SJCRH30 (cell line): Measurements from ENCODE around the gene MROH9. TPM values are rescaled to one million over a fixed set of nuclear protein-coding genes. Genes with fewer than 3 reads are reported as not detected.
A peak's percentile ranks its signal among the peaks of the same experiment; 100 is the strongest.

ENCODE experiments used
- DNase-seq, 2 experiments: peaks; one replicate each; pipeline ENCODE4 v3.0.0-alpha.2; 2015 to 2020
- H3K27ac ChIP-seq: fragments of 250-450 bp; sonication (Bioruptor Pico); 2 replicates; pipeline ENCODE4 v1.5.1; 2020; ENCODE audit warnings: mild to moderate bottlenecking, moderate library complexity
- H3K27me3 ChIP-seq: fragments of 250-450 bp; sonication (Bioruptor Pico); 2 replicates; pipeline ENCODE4 v1.5.1; 2020; ENCODE audit warnings: mild to moderate bottlenecking, moderate library complexity
- H3K36me3 ChIP-seq: fragments of 250-450 bp; sonication (Bioruptor Pico); 2 replicates; pipeline ENCODE4 v1.5.1; 2020; ENCODE audit warnings: mild to moderate bottlenecking, moderate library complexity
- H3K4me1 ChIP-seq: fragments of 250-450 bp; sonication (Bioruptor Pico); 2 replicates; pipeline ENCODE4 v1.5.1; 2020; ENCODE audit warnings: mild to moderate bottlenecking, moderate library complexity
- H3K4me3 ChIP-seq: fragments of 250-450 bp; sonication (Bioruptor Pico); 2 replicates; pipeline ENCODE4 v1.5.1; 2020; ENCODE audit warnings: mild to moderate bottlenecking, moderate library complexity
- H3K9me3 ChIP-seq: fragments of 250-450 bp; sonication (Bioruptor Pico); replicated peaks from 2 replicates; pipeline ENCODE4 v1.5.1; 2020; ENCODE audit warnings: mild to moderate bottlenecking, moderate library complexity
- total RNA-seq: library from RNA; depleted of rRNA; stranded (reverse); fragments of >200 nt; shearing (Covaris generic); gene quantifications from 2 replicates; pipeline ENCODE4 v1.2.3, GENCODE V29; 2014

MROH9 gene
- total RNA-seq, 1 experiment from 2014 or later: not detected

DNA sequence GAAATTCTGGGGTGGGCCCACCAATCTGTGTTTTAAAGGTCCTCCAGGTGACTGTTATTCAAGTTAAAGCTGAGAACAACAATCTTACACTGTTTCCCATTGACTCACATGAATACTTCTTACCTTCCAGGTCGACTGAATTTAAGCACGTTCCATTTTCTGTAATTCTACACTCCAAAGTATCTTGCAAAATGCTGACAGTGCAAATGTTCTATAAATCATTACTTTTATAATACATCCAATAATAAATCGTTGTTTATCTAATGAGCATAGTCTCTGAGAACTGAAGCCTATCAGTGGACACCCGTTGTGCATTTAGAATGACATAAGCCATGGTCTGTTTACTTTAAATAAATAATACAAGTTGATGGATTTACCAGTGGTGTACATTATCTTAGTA lies 79.5 kb downstream of the MROH9 start:
- H3K9me3 ChIP-seq: no peaks in the 10 kb centered on the region; the same call in 1 of the 2 replicates
- H3K4me3 ChIP-seq: no peak overlapping the region
- H3K4me1 ChIP-seq: peaks cover 14% of the 10 kb centered on the region; the same call in 1 of the 2 replicates
- no peaks in the 10 kb centered on the region for H3K36me3 ChIP-seq
- no peak overlapping the region for H3K27ac ChIP-seq
- no peak for DNase-seq
- no peaks in the 10 kb centered on the region for H3K27me3 ChIP-seq

DNA sequence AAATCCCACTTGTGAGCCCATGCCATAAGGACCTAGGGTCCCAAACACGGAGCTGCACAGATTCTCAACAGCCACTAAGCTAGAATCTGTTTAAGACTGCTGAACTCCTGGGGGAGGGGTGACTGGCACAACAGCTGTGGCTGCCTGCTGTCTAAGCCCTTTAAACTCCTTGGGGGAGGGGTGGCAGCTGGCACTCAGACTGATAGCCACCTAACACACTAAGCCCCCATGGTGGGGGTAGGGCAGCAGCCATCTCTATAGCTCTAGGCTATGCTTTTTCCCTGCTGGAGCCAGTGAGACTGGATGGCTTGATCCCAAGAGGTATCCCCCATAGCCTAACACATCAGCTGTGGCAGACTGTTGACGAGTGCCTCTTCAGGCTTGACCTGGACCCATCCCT lies 82.1 kb downstream of the MROH9 start:
- H3K9me3 ChIP-seq: no peaks in the 10 kb centered on the region; the same call in 1 of the 2 replicates
- H3K36me3 ChIP-seq: no peaks in the 10 kb centered on the region
- H3K4me3 ChIP-seq: no peak overlapping the region
- H3K27ac ChIP-seq: peak overlapping the region; percentile 71
- DNase-seq: peak; percentile 93 to 94
- H3K4me1 ChIP-seq: peaks cover 14% of the 10 kb centered on the region; the same call in 1 of the 2 replicates
- no peaks in the 10 kb centered on the region for H3K27me3 ChIP-seq

- Histone ChIP-seq H3K27ac (no peak overlapping the region), H3K4me1 (peaks cover 14% of the 10 kb centered on the region; the same call in 1 of the 2 replicates), H3K9me3 (no peaks in the 10 kb centered on the region; the same call in 1 of the 2 replicates), H3K27me3 (no peaks in the 10 kb centered on the region), H3K36me3 (no peaks in the 10 kb centered on the region), H3K4me3 (no peak overlapping the region)
- no peak for DNase-seq
Observed at GRCh38 chr1:171019971-171020370, 84.6 kb downstream of the MROH9 start.

DNA sequence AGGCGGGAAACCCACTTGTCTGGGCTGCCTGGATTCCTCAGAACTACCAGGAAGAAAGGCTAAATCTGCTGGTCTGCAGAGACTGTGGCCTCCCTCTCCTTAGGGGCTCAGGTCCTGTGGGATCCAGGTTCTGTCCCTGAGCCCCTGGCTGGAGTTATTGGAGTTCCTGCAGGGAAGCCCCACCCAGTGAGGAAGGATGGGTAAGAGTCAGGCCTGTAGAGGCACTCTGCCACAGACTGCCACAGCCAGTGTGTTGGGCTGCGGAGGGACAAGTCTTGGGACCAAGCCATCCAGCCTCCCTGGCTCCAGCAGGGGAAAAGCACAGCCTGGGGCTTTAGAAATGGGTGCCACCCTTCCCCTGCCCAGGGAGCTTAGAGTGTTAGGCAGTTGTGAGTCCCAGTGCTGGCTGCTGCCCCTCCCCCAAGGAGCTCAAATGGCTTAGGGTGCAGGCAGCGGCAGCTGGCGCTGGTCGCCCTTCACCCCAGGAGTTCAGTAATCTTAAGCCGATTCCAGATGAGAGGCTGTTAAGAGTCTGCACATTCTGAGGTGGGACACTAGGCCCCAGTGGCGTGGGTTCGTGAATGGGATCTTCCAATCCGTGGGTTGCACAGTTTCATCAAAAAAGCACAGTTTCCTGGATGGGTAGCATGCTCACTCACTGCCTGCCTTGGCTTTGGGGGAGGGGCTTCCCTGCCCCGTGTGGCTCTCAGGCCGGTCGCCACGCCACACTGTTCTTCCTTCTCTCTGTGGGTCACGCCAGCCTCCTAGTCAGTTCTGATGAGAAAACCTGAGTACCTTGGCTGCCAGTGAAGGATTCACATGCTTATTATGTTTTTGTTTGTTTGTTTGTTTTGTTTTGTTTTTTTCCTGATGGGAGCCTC lies 97.7 kb downstream of the MROH9 start:
- Histone ChIP-seq H3K27ac (no peak overlapping the region), H3K4me1 (no peaks in the 10 kb centered on the region), H3K9me3 (no peaks in the 10 kb centered on the region), H3K36me3 (no peaks in the 10 kb centered on the region), H3K27me3 (no peaks in the 10 kb centered on the region), H3K4me3 (peak overlapping the region; percentile 37)
- peak; percentile 20 to 38 for DNase-seq

GRCh38 chr1:171037626-171038025 lies 102.3 kb downstream of the MROH9 start:
- Histone ChIP-seq H3K9me3 (no peaks in the 10 kb centered on the region), H3K27me3 (no peaks in the 10 kb centered on the region), H3K4me1 (no peaks in the 10 kb centered on the region), H3K4me3 (no peak overlapping the region), H3K36me3 (no peaks in the 10 kb centered on the region), H3K27ac (no peak overlapping the region)
- no peak for DNase-seq

DNA sequence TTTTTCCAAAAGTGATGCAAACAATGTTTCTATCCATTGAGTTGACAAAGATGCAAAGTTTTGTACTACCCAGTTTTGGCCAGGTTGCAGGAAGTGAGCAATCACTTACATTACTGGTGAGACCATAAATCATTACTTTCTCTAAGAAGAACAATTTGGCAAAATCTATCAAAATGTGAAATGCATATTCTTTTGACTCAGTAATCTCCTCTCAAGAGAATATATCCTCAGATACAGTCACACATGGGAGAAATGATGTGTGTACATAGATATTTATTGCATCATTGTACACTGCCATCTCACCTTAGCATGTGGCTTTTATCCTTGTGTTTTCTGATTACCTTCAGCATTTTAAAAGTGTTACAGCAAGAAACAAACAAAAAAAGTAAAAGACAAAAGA lies 103.0 kb downstream of the MROH9 start:
- Histone ChIP-seq H3K9me3 (no peaks in the 10 kb centered on the region), H3K27me3 (no peaks in the 10 kb centered on the region), H3K36me3 (no peaks in the 10 kb centered on the region), H3K4me1 (no peaks in the 10 kb centered on the region), H3K27ac (no peak overlapping the region), H3K4me3 (no peak overlapping the region)
- DNase-seq: no peak

DNA sequence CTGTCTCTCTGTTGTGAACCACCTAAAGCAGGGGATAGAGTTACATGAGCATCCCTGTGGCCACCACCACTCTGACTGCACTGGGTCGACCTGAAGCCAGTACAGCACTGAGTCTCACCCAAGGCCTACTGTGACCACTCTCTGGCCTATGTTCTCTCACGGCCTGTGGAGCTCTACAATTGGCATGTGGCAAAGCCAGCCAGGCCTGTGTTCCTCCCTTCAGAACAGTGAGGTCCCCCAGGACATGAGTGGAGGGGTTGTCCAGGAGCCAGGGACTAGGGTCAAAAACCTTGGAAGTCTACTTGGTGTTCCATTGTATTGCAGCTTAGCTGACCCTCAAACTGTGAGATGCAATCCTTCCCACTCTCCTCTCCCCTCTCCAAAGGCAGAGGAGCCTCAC lies 112.7 kb downstream of the MROH9 start:
- Histone ChIP-seq H3K27ac (no peak overlapping the region), H3K9me3 (no peaks in the 10 kb centered on the region), H3K27me3 (no peaks in the 10 kb centered on the region), H3K4me3 (no peak overlapping the region), H3K36me3 (no peaks in the 10 kb centered on the region), H3K4me1 (no peaks in the 10 kb centered on the region)
- no peak for DNase-seq

GRCh38 chr1:171052977-171053376 lies 117.6 kb downstream of the MROH9 start:
- Histone ChIP-seq H3K4me3 (no peak overlapping the region), H3K9me3 (no peaks in the 10 kb centered on the region)

DNA sequence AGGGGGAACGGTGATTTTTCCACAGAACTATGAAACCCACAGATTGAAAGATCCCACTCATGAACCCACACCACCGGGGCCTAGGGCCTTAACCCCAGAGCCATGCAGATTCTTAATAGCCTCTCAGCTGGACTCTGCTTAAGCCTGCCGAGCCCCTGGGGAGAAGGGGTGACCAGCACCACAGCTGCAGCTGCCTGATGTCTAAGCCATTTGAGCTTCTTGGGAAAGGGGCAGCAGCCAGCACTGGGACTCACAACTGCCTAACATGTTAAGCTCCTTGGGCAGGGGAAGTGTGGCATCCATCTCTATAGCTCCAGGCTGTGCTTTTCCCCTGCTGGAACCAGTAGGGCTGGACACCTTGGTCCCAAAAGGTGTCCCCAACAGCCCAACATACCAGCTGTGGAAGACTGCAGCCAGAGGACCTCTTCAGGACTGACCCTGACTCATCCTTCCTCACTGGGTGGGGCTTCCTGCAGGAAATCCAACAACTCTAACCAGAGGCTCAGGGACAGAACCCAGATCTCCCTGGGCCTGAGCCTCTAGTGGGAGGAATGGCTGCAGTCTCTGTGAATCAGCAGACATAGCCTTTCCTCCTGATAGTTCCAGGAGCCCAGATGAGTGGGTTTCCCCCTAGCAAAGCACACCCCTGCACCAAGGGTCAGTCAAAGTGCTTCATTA lies 120.8 kb downstream of the MROH9 start:
- Histone ChIP-seq H3K9me3 (no peaks in the 10 kb centered on the region), H3K27ac (no peak overlapping the region), H3K4me1 (no peaks in the 10 kb centered on the region), H3K36me3 (no peaks in the 10 kb centered on the region), H3K27me3 (no peaks in the 10 kb centered on the region), H3K4me3 (no peak overlapping the region)
- peak; percentile 52 for DNase-seq

More at GRCh38 chr1:171052977-171053376, 117.6 kb downstream of the MROH9 start:
- no peaks in the 10 kb centered on the region for H3K27me3 ChIP-seq
- no peak overlapping the region for H3K27ac ChIP-seq
- H3K36me3 ChIP-seq: no peaks in the 10 kb centered on the region
- DNase-seq: no peak
- no peaks in the 10 kb centered on the region for H3K4me1 ChIP-seq

- Histone ChIP-seq H3K4me1 (no peaks in the 10 kb centered on the region), H3K36me3 (no peaks in the 10 kb centered on the region), H3K4me3 (no peak overlapping the region), H3K27me3 (no peaks in the 10 kb centered on the region), H3K27ac (no peak overlapping the region), H3K9me3 (no peaks in the 10 kb centered on the region)
- no peak for DNase-seq
Observed at GRCh38 chr1:171061425-171062143, 126.2 kb downstream of the MROH9 start.

DNA sequence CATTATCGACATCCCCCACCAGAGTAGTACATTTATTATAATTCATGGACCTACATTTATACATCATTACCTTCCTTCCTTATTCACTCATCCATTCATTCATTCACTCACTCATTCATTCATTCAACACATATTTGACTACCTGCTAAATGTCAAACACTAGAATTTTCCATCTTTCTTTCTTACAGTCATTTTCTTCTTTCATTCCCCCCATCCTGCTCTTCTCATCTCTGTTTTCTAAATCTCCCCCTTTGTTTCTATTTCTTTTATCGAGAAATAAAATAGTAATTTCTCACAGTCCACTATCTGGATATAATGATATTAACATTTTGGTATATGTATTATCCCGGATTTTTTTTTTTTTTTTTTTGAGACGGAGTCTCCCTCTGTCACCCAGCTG lies 127.6 kb downstream of the MROH9 start:
- no peak for DNase-seq
- Histone ChIP-seq H3K36me3 (no peaks in the 10 kb centered on the region), H3K4me1 (no peaks in the 10 kb centered on the region), H3K27ac (no peak overlapping the region), H3K4me3 (no peak overlapping the region), H3K9me3 (no peaks in the 10 kb centered on the region), H3K27me3 (no peaks in the 10 kb centered on the region)

- Histone ChIP-seq H3K4me1 (no peaks in the 10 kb centered on the region), H3K27me3 (no peaks in the 10 kb centered on the region), H3K27ac (no peak overlapping the region), H3K9me3 (no peaks in the 10 kb centered on the region), H3K36me3 (no peaks in the 10 kb centered on the region), H3K4me3 (no peak overlapping the region)
- no peak for DNase-seq
Observed at GRCh38 chr1:171075041-171075440, 139.7 kb downstream of the MROH9 start.

- Histone ChIP-seq H3K36me3 (no peaks in the 10 kb centered on the region), H3K27me3 (no peaks in the 10 kb centered on the region), H3K27ac (no peak overlapping the region), H3K4me3 (no peak overlapping the region), H3K4me1 (no peaks in the 10 kb centered on the region), H3K9me3 (no peaks in the 10 kb centered on the region)
- DNase-seq: peak in 1 of 2 experiments; percentile 12
Observed at GRCh38 chr1:171081314-171081753, 146.0 kb downstream of the MROH9 start.

- H3K36me3 ChIP-seq: no peaks in the 10 kb centered on the region
- H3K27ac ChIP-seq: no peak overlapping the region
- H3K4me3 ChIP-seq: no peak overlapping the region
- DNase-seq: no peak
- H3K9me3 ChIP-seq: no peaks in the 10 kb centered on the region
- no peaks in the 10 kb centered on the region for H3K27me3 ChIP-seq
- H3K4me1 ChIP-seq: no peaks in the 10 kb centered on the region
Observed at GRCh38 chr1:171081763-171082201, 146.4 kb downstream of the MROH9 start.

- Histone ChIP-seq H3K4me3 (no peak overlapping the region), H3K27ac (no peak overlapping the region), H3K27me3 (no peaks in the 10 kb centered on the region), H3K9me3 (no peaks in the 10 kb centered on the region), H3K36me3 (no peaks in the 10 kb centered on the region), H3K4me1 (no peaks in the 10 kb centered on the region)
- DNase-seq: no peak
Observed at GRCh38 chr1:171082606-171083005, 147.3 kb downstream of the MROH9 start.
